Measurements from ENCODE around the gene CEACAM6.
"Not testable (repeated sequence)": the region's sequence is repeated elsewhere in the genome, so short reads cannot be mapped to it uniquely, and the experiment has no call there.

Gene CEACAM6

GRCh38 chr19:41755328-41755913, at the start of gene CEACAM6:
TSS of gene CEACAM6 (plus strand) at chr19:41755530. CDS start at chr19:41755639, 109 bp downstream.
- Mint-ChIP-seq H3K9me3 (no peaks in the 10 kb centered on the region), H3K4me1 (peaks cover 7% of the 10 kb centered on the region), H3K27me3 (peaks cover 54% of the 10 kb centered on the region), H3K27ac (no peak within 1 kb of the TSS), H3K36me3 (no peaks in the 10 kb centered on the region), H3K4me3 (no peak within 1 kb of the TSS)
- no peak for ATAC-seq

GRCh38 chr19:41706741-41707501, 48.4 kb upstream of the CEACAM6 start:
- no peak overlapping the region for H3K27ac Mint-ChIP-seq
- H3K9me3 Mint-ChIP-seq, result no peaks in the 10 kb centered on the region
- ATAC-seq, result peak; percentile 69
- H3K4me1 Mint-ChIP-seq, result peaks cover 12% of the 10 kb centered on the region
- H3K36me3 Mint-ChIP-seq, result no peaks in the 10 kb centered on the region
- peak overlapping the region; percentile 55 for H3K4me3 Mint-ChIP-seq
- peaks cover 71% of the 10 kb centered on the region for H3K27me3 Mint-ChIP-seq

- Mint-ChIP-seq H3K27ac (no peak overlapping the region), H3K27me3 (peaks cover 75% of the 10 kb centered on the region), H3K4me1 (peaks cover 11% of the 10 kb centered on the region), H3K4me3 (no peak overlapping the region), H3K9me3 (no peaks in the 10 kb centered on the region), H3K36me3 (no peaks in the 10 kb centered on the region)
- ATAC-seq, result no peak
These were observed 47.9 kb upstream of the CEACAM6 start for GRCh38 chr19:41707502-41707812.

- H3K9me3 Mint-ChIP-seq, result no peaks in the 10 kb centered on the region
- ATAC-seq, result no peak
- no peak overlapping the region for H3K27ac Mint-ChIP-seq
- no peak overlapping the region for H3K4me3 Mint-ChIP-seq
- peaks cover 79% of the 10 kb centered on the region for H3K27me3 Mint-ChIP-seq
- no peaks in the 10 kb centered on the region for H3K36me3 Mint-ChIP-seq
- H3K4me1 Mint-ChIP-seq, result peaks cover 11% of the 10 kb centered on the region
These were observed 47.4 kb upstream of the CEACAM6 start for GRCh38 chr19:41707871-41708371.

GRCh38 chr19:41708481-41708880, 46.8 kb upstream of the CEACAM6 start, which contains the start of gene CEACAM5:
TSS of gene CEACAM5 (plus strand) at chr19:41708626. CDS start at chr19:41708732, 106 bp downstream.
- Mint-ChIP-seq H3K27ac (no peak within 1 kb of the TSS), H3K27me3 (peaks cover 84% of the 10 kb centered on the region), H3K36me3 (no peaks in the 10 kb centered on the region), H3K4me1 (peaks cover 11% of the 10 kb centered on the region), H3K9me3 (no peaks in the 10 kb centered on the region), H3K4me3 (no peak within 1 kb of the TSS)
- no peak for ATAC-seq

- not testable (repeated sequence) for H3K27ac Mint-ChIP-seq, H3K36me3 Mint-ChIP-seq, ATAC-seq, H3K9me3 Mint-ChIP-seq, H3K4me3 Mint-ChIP-seq
- Mint-ChIP-seq H3K4me1 (peaks cover 11% of the 10 kb centered on the region), H3K27me3 (peaks cover 85% of the 10 kb centered on the region)
These were observed 45.8 kb upstream of the CEACAM6 start for GRCh38 chr19:41709516-41709915.

GRCh38 chr19:41709951-41710645, 45.2 kb upstream of the CEACAM6 start:
- H3K4me3 Mint-ChIP-seq, result no peak overlapping the region
- H3K4me1 Mint-ChIP-seq, result peaks cover 11% of the 10 kb centered on the region
- H3K27ac Mint-ChIP-seq, result no peak overlapping the region
- H3K36me3 Mint-ChIP-seq, result no peaks in the 10 kb centered on the region
- H3K9me3 Mint-ChIP-seq, result no peaks in the 10 kb centered on the region
- peaks cover 79% of the 10 kb centered on the region for H3K27me3 Mint-ChIP-seq
- ATAC-seq, result no peak

GRCh38 chr19:41711376-41712261, 43.7 kb upstream of the CEACAM6 start:
- no peak overlapping the region for H3K27ac Mint-ChIP-seq
- H3K27me3 Mint-ChIP-seq, result peaks cover 75% of the 10 kb centered on the region
- peaks cover 6% of the 10 kb centered on the region for H3K4me1 Mint-ChIP-seq
- H3K9me3 Mint-ChIP-seq, result no peaks in the 10 kb centered on the region
- H3K36me3 Mint-ChIP-seq, result no peaks in the 10 kb centered on the region
- no peak for ATAC-seq
- H3K4me3 Mint-ChIP-seq, result no peak overlapping the region

- no peak for ATAC-seq
These were observed 40.7 kb upstream of the CEACAM6 start for GRCh38 chr19:41714598-41714997.

GRCh38 chr19:41718761-41719160, 36.6 kb upstream of the CEACAM6 start:
- no peak overlapping the region for H3K27ac Mint-ChIP-seq
- H3K36me3 Mint-ChIP-seq, result no peaks in the 10 kb centered on the region
- H3K4me1 Mint-ChIP-seq, result no peaks in the 10 kb centered on the region
- no peak overlapping the region for H3K4me3 Mint-ChIP-seq
- no peak for ATAC-seq
- H3K9me3 Mint-ChIP-seq, result no peaks in the 10 kb centered on the region
- peaks cover 62% of the 10 kb centered on the region for H3K27me3 Mint-ChIP-seq

More at GRCh38 chr19:41714598-41714997, 40.7 kb upstream of the CEACAM6 start:
- H3K27me3 Mint-ChIP-seq, result peaks cover 75% of the 10 kb centered on the region
- H3K9me3 Mint-ChIP-seq, result no peaks in the 10 kb centered on the region
- no peak overlapping the region for H3K27ac Mint-ChIP-seq
- no peaks in the 10 kb centered on the region for H3K4me1 Mint-ChIP-seq
- H3K4me3 Mint-ChIP-seq, result no peak overlapping the region
- no peaks in the 10 kb centered on the region for H3K36me3 Mint-ChIP-seq

GRCh38 chr19:41720103-41720502, 35.2 kb upstream of the CEACAM6 start:
- H3K36me3 Mint-ChIP-seq, result no peaks in the 10 kb centered on the region
- no peaks in the 10 kb centered on the region for H3K9me3 Mint-ChIP-seq
- no peaks in the 10 kb centered on the region for H3K4me1 Mint-ChIP-seq
- ATAC-seq, result no peak
- H3K27ac Mint-ChIP-seq, result no peak overlapping the region
- H3K4me3 Mint-ChIP-seq, result no peak overlapping the region
- H3K27me3 Mint-ChIP-seq, result peaks cover 56% of the 10 kb centered on the region

- no peak for ATAC-seq
- Mint-ChIP-seq H3K4me3 (no peak overlapping the region), H3K27ac (no peak overlapping the region), H3K36me3 (no peaks in the 10 kb centered on the region), H3K27me3 (peaks cover 31% of the 10 kb centered on the region), H3K4me1 (no peaks in the 10 kb centered on the region), H3K9me3 (no peaks in the 10 kb centered on the region)
These were observed 28.8 kb upstream of the CEACAM6 start for GRCh38 chr19:41726493-41726892.

- no peak for ATAC-seq
- H3K9me3 Mint-ChIP-seq, result no peaks in the 10 kb centered on the region
These were observed 21.2 kb upstream of the CEACAM6 start for GRCh38 chr19:41734156-41734555.

GRCh38 chr19:41734585-41734984, 20.7 kb upstream of the CEACAM6 start:
- Mint-ChIP-seq H3K27ac (no peak overlapping the region), H3K4me1 (no peaks in the 10 kb centered on the region), H3K36me3 (no peaks in the 10 kb centered on the region), H3K4me3 (no peak overlapping the region), H3K9me3 (no peaks in the 10 kb centered on the region), H3K27me3 (peaks cover 46% of the 10 kb centered on the region)
- ATAC-seq, result no peak

More at GRCh38 chr19:41734156-41734555, 21.2 kb upstream of the CEACAM6 start:
- H3K27ac Mint-ChIP-seq, result no peak overlapping the region
- peaks cover 44% of the 10 kb centered on the region for H3K27me3 Mint-ChIP-seq
- H3K36me3 Mint-ChIP-seq, result no peaks in the 10 kb centered on the region
- H3K4me1 Mint-ChIP-seq, result no peaks in the 10 kb centered on the region
- H3K4me3 Mint-ChIP-seq, result no peak overlapping the region
